Vagina (tissue), 2 donors: ENCODE results near the gene CEP250. TPM values are rescaled to one million over a fixed set of nuclear protein-coding genes. Genes with fewer than 3 reads are reported as not detected.
A peak's percentile ranks its signal among the peaks of the same experiment; 100 is the strongest.

Experiments used
- DNase-seq, 2 donors: peaks; one replicate each; pipeline ENCODE4 v3.0.0-alpha.2; 2017; ENCODE audit errors: extremely low spot score in 2 of 2
- H3K27ac ChIP-seq: fragments of 200-600 bp; sonication (generic); one replicate; pipeline ENCODE4 v1.5.1; 2019
- H3K27me3 ChIP-seq: fragments of 200-600 bp; sonication (generic); one replicate; pipeline ENCODE4 v1.5.1; 2019
- H3K36me3 ChIP-seq, 2 donors: fragments of 200-600 bp; sonication (generic); one replicate each; pipeline ENCODE4 v1.5.1; 2017 to 2019
- H3K4me1 ChIP-seq: fragments of 200-600 bp; sonication (generic); one replicate; pipeline ENCODE4 v1.5.1; 2019
- H3K4me3 ChIP-seq, 2 donors: fragments of 200-600 bp; sonication (generic); 1 replicate in 1 of 2; 2 replicates in 1 of 2; pipeline ENCODE4 v1.5.1; 2016 to 2019
- H3K9me3 ChIP-seq: fragments of 200-600 bp; sonication (generic); one replicate; pipeline ENCODE4 v1.5.1; 2019
- CTCF ChIP-seq, 3 experiments: fragments of 450-650 bp in 2 of 3; fragments of 200-600 bp in 1 of 3; sonication (generic) in 1 of 3; IDR thresholded peaks; one replicate each; pipeline ENCODE4 v1.5.1; 2017 to 2019; ENCODE audit warnings: antibody characterized with exemption in 3 of 3, mild to moderate bottlenecking in 2 of 3, moderate library complexity in 2 of 3
- POLR2A ChIP-seq, 2 donors: fragments of 450-650 bp; IDR thresholded peaks; one replicate each; pipeline ENCODE4 v1.6.1; 2017; ENCODE audit warnings: antibody characterized with exemption in 2 of 2, mild to moderate bottlenecking in 2 of 2, moderate library complexity in 2 of 2
- POLR2AphosphoS5 ChIP-seq, 2 donors: sonication (generic); formaldehyde crosslinking; IDR thresholded peaks; one replicate each; pipeline ENCODE4 v1.9.0; 2017; ENCODE audit warnings: antibody characterized with exemption in 2 of 2, mild to moderate bottlenecking in 2 of 2, low read depth in 1 of 2; ENCODE audit not compliant: insufficient read depth in 1 of 2
- intact Hi-C: fragments of 100-400 bp; cut with DNase I; formaldehyde crosslinking; loops from one replicate; pipeline ENCODE4 v1.15.1; 2023
- total RNA-seq: library from RNA; depleted of rRNA; stranded (reverse); fragments of >200 nt; gene quantifications from one replicate; pipeline ENCODE4 v1.2.3, GENCODE V29; 2016

The CEP250 gene
- total RNA-seq, 1 donor from 2014 or later: 10.1 TPM

DNA sequence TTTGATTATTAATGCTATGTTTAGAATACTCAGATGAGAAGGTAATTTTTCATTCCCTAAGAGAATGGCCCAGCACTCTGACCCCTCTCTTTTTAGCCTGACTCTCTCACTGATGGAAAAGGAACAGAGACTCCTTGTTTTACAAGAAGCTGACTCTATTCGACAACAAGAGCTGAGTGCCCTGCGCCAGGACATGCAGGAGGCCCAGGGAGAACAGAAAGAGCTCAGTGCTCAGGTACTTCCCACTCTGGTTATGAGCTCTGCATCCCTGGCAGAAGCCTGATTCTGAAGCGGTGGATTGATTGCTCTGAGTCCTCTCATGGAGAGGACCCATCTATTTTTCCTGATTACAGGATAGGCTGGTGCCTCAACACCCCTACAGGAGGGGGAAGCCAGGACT is 41.1 kb downstream of the CEP250 start:
- no peak overlapping the region for H3K27ac ChIP-seq
- H3K36me3 ChIP-seq: peaks cover 0 to 90% of the 10 kb centered on the region in 2 donors
- no peak for TF ChIP-seq CTCF (IDR thresholded peaks at IDR 0.05)
- no peak for TF ChIP-seq POLR2A (IDR thresholded peaks at IDR 0.05)
- no peak for TF ChIP-seq POLR2AphosphoS5 (IDR thresholded peaks at IDR 0.05; ENCODE audit: insufficient read depth in 1 of 2, low read depth in 1 of 2)

GRCh38 chr20:35497320-35497719 is 41.9 kb downstream of the CEP250 start:
- Histone ChIP-seq H3K27ac (no peak overlapping the region), H3K9me3 (no peaks in the 10 kb centered on the region), H3K4me3 (no peak overlapping the region), H3K27me3 (no peaks in the 10 kb centered on the region), H3K36me3 (peaks cover 0 to 91% of the 10 kb centered on the region in 2 donors), H3K4me1 (no peaks in the 10 kb centered on the region)
- DNase-seq: no peak
- intact Hi-C loops: no loop called here
- TF ChIP-seq POLR2AphosphoS5 (IDR thresholded peaks at IDR 0.05; ENCODE audit: insufficient read depth in 1 of 2, low read depth in 1 of 2): no peak
- TF ChIP-seq POLR2A (IDR thresholded peaks at IDR 0.05): no peak
- TF ChIP-seq CTCF (IDR thresholded peaks at IDR 0.05): no peak

More for the DNA sequence above, 41.1 kb downstream of the CEP250 start:
- Histone ChIP-seq H3K4me1 (no peaks in the 10 kb centered on the region), H3K4me3 (no peak overlapping the region), H3K9me3 (no peaks in the 10 kb centered on the region), H3K27me3 (no peaks in the 10 kb centered on the region)
- intact Hi-C loops: no loop called here
- DNase-seq: no peak

DNA sequence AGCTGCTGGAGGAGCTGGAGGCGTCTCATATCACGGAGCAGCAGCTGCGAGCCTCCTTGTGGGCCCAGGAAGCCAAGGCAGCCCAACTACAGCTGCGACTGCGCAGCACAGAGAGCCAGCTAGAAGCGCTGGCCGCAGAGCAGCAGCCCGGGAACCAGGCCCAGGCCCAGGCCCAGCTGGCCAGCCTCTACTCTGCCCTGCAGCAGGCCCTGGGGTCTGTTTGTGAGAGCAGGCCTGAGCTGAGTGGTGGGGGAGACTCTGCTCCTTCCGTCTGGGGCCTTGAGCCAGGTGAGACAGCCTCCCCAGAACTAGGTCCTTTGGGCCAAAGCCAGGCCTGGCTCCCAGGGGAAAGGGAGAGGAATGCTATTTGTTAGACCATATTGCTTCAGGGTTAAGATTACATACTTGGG is 42.4 kb downstream of the CEP250 start:
- Histone ChIP-seq H3K4me1 (no peaks in the 10 kb centered on the region), H3K9me3 (no peaks in the 10 kb centered on the region), H3K4me3 (no peak overlapping the region), H3K36me3 (peaks cover 0 to 91% of the 10 kb centered on the region in 2 donors), H3K27ac (no peak overlapping the region), H3K27me3 (no peaks in the 10 kb centered on the region)
- intact Hi-C loops: no loop called here
- DNase-seq: no peak
- peak in 1 of 2 donors; percentile 31 for TF ChIP-seq POLR2AphosphoS5 (IDR thresholded peaks at IDR 0.05; ENCODE audit: insufficient read depth in 1 of 2, low read depth in 1 of 2)
- no peak for TF ChIP-seq CTCF (IDR thresholded peaks at IDR 0.05)

DNA sequence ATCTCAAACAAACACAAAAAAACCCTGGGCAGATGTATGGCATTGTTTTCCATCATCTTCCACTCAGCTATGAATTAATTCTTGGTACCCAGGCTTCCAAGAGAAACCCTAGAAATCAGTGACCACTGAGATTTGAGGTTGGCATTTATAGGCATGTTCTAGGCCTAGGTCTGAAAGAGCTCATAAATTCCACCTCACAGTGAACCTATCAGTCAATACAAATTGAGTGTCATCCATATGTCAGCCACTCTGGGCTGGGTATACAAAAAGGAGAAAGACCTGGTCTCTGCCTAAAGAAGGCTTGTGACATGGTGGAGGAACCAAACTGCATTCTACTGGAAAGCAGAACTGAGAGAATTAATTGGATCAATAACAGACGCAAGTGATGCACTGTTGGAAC is 43.9 kb downstream of the CEP250 start:
- H3K27ac ChIP-seq: no peak overlapping the region
- TF ChIP-seq POLR2AphosphoS5 (IDR thresholded peaks at IDR 0.05; ENCODE audit: insufficient read depth in 1 of 2, low read depth in 1 of 2) (no peak), POLR2A (IDR thresholded peaks at IDR 0.05) (no peak), CTCF (IDR thresholded peaks at IDR 0.05) (no peak)
- H3K36me3 ChIP-seq: peaks cover 0 to 92% of the 10 kb centered on the region in 2 donors

GRCh38 chr20:35502352-35502751 is 47.0 kb downstream of the CEP250 start:
- no peak overlapping the region for H3K4me3 ChIP-seq
- no peak overlapping the region for H3K27ac ChIP-seq
- TF ChIP-seq POLR2AphosphoS5 (IDR thresholded peaks at IDR 0.05; ENCODE audit: insufficient read depth in 1 of 2, low read depth in 1 of 2) (no peak), CTCF (IDR thresholded peaks at IDR 0.05) (no peak), POLR2A (IDR thresholded peaks at IDR 0.05) (no peak)
- peaks cover 0 to 73% of the 10 kb centered on the region in 2 donors for H3K36me3 ChIP-seq
- H3K27me3 ChIP-seq: no peaks in the 10 kb centered on the region
- peak in 1 of 2 donors; percentile 78 for DNase-seq
- H3K4me1 ChIP-seq: no peaks in the 10 kb centered on the region
- no peaks in the 10 kb centered on the region for H3K9me3 ChIP-seq
- intact Hi-C loops: no loop called here

More for the DNA sequence above, 43.9 kb downstream of the CEP250 start:
- Histone ChIP-seq H3K9me3 (no peaks in the 10 kb centered on the region), H3K27me3 (no peaks in the 10 kb centered on the region), H3K4me3 (no peak overlapping the region), H3K4me1 (no peaks in the 10 kb centered on the region)
- intact Hi-C loops: no loop called here
- no peak for DNase-seq
